ENCODE measurements around the gene ELMO1. TPM values are rescaled to one million over a fixed set of nuclear protein-coding genes. Genes with fewer than 3 reads are reported as not detected.

Gene ELMO1
- total and polyA plus RNA-seq, 4 donors: 6.7 to 51.5 (median 14.8) TPM

- Histone ChIP-seq H3K9me3 (ENCODE audit: control insufficient read depth in 4 of 4, low read length in 3 of 4) (no peaks in the 10 kb centered on the region), H3K27me3 (ENCODE audit: control insufficient read depth in 4 of 4, insufficient read depth in 4 of 4, low read length in 3 of 4) (no peaks in the 10 kb centered on the region), H3K36me3 (ENCODE audit: control insufficient read depth in 4 of 4, insufficient read depth in 3 of 4, low read depth in 1 of 4, low read length in 3 of 4) (no peaks in the 10 kb centered on the region), H3K4me3 (ENCODE audit: low read depth in 1 of 3, low read length in 3 of 3) (no peak overlapping the region), H3K27ac (ENCODE audit: low read depth in 1 of 2, low read length in 2 of 2) (no peak overlapping the region), H3K4me1 (ENCODE audit: control insufficient read depth in 4 of 4, insufficient read depth in 4 of 4, low read length in 3 of 4) (no peaks in the 10 kb centered on the region), H3K9ac (ENCODE audit: low read depth in 1 of 2, low read length in 2 of 2) (no peak overlapping the region)
- WGBS: 100% methylated on average over 1 of the region's 1 CpG
- DNase-seq (ENCODE audit: low spot score): no peak
- TF ChIP-seq YY1 (IDR thresholded peaks at IDR 0.05) (no peak), FOXA1 (IDR thresholded peaks at IDR 0.05) (no peak), MAX (IDR thresholded peaks at IDR 0.05) (no peak), HNF4A (conservative IDR thresholded peaks at IDR 0.05) (no peak), REST (IDR thresholded peaks at IDR 0.05) (no peak), HNF4G (IDR thresholded peaks at IDR 0.05) (no peak), EGR1 (IDR thresholded peaks at IDR 0.05; ENCODE audit: low read depth in 2 of 2) (no peak), RAD21 (IDR thresholded peaks at IDR 0.05) (no peak)
Observed at GRCh38 chr7:36810032-36810431, 638.6 kb downstream of the ELMO1 start.

- TF ChIP-seq GABPA (IDR thresholded peaks at IDR 0.05 in 1 of 2, conservative IDR thresholded peaks at IDR 0.05 in 1 of 2) (no peak), RXRA (IDR thresholded peaks at IDR 0.05) (no peak), MAX (IDR thresholded peaks at IDR 0.05) (no peak), FOXA2 (IDR thresholded peaks at IDR 0.05) (no peak)
- WGBS: 94% methylated on average over 3 of the region's 3 CpGs
- Histone ChIP-seq H3K36me3 (ENCODE audit: control insufficient read depth in 4 of 4, insufficient read depth in 3 of 4, low read depth in 1 of 4, low read length in 3 of 4) (no peaks in the 10 kb centered on the region), H3K4me3 (ENCODE audit: low read depth in 1 of 3, low read length in 3 of 3) (no peak overlapping the region), H3K9me3 (ENCODE audit: control insufficient read depth in 4 of 4, low read length in 3 of 4) (no peaks in the 10 kb centered on the region), H3K9ac (ENCODE audit: low read depth in 1 of 2, low read length in 2 of 2) (no peak overlapping the region), H3K4me1 (ENCODE audit: control insufficient read depth in 4 of 4, insufficient read depth in 4 of 4, low read length in 3 of 4) (no peaks in the 10 kb centered on the region), H3K27me3 (ENCODE audit: control insufficient read depth in 4 of 4, insufficient read depth in 4 of 4, low read length in 3 of 4) (no peaks in the 10 kb centered on the region), H3K27ac (ENCODE audit: low read depth in 1 of 2, low read length in 2 of 2) (no peak overlapping the region)
- DNase-seq (ENCODE audit: low spot score): no peak
Observed at GRCh38 chr7:36809510-36809909, 639.2 kb downstream of the ELMO1 start.

- Histone ChIP-seq H3K27ac (ENCODE audit: low read depth in 1 of 2, low read length in 2 of 2) (no peak overlapping the region), H3K4me1 (ENCODE audit: control insufficient read depth in 4 of 4, insufficient read depth in 4 of 4, low read length in 3 of 4) (no peaks in the 10 kb centered on the region), H3K36me3 (ENCODE audit: control insufficient read depth in 4 of 4, insufficient read depth in 3 of 4, low read depth in 1 of 4, low read length in 3 of 4) (no peaks in the 10 kb centered on the region), H3K4me3 (ENCODE audit: low read depth in 1 of 3, low read length in 3 of 3) (no peak overlapping the region), H3K9me3 (ENCODE audit: control insufficient read depth in 4 of 4, low read length in 3 of 4) (no peaks in the 10 kb centered on the region), H3K27me3 (ENCODE audit: control insufficient read depth in 4 of 4, insufficient read depth in 4 of 4, low read length in 3 of 4) (no peaks in the 10 kb centered on the region), H3K9ac (ENCODE audit: low read depth in 1 of 2, low read length in 2 of 2) (no peak overlapping the region)
- no peak for DNase-seq (ENCODE audit: low spot score)
- TF ChIP-seq TAF1 (conservative IDR thresholded peaks at IDR 0.05) (no peak), ZBTB33 (IDR thresholded peaks at IDR 0.05) (no peak)
- WGBS: 94% methylated on average over 3 of the region's 3 CpGs
Observed at GRCh38 chr7:36809086-36809485, 639.6 kb downstream of the ELMO1 start.

All from liver (tissue), 9 donors.